ENCODE data around the gene GPR157.

DNA sequence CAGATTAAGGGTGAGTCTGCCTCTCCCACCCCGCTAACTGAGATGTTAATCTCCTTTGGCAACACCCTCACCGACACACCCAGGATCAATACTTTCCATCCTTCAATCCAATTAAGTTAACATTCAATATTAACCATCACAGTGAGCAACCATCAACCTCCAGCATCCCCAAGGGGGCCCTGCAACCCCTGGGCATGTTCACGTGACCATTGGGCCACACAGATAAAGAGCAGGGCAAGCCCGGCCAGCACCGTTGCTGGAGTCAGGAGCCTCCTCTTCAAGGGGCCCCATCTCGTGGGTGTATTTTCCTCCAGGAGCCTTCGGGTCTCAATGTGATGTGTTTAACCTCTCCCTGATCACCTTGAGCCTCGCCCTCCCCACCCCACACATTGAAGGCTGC, 8.0 kb upstream of the GPR157 start:
- TF ChIP-seq CREB1 (IDR thresholded peaks at IDR 0.05; ENCODE audit: low read depth) (no peak), CEBPB (IDR thresholded peaks at IDR 0.05) (no peak), REST (IDR thresholded peaks at IDR 0.05; ENCODE audit: low read depth) (no peak), EP300 (IDR thresholded peaks at IDR 0.05; ENCODE audit: borderline replicate concordance) (no peak), RAD21 (IDR thresholded peaks at IDR 0.05; ENCODE audit: low read depth) (no peak), FOXM1 (IDR thresholded peaks at IDR 0.05; ENCODE audit: borderline replicate concordance, low read depth) (no peak)

All from Ishikawa (cell line).